ENCODE results near the gene VANGL1. TPM values are rescaled to one million over a fixed set of nuclear protein-coding genes. Genes with fewer than 3 reads are reported as not detected.

The VANGL1 gene
- total and polyA plus RNA-seq, 2 of the 13 experiments (the other 11 are each of a cell fraction or from before 2014, with no cell fraction given): 5.3 to 9.4 TPM

- in situ Hi-C loops (cut with HindIII; ENCODE audit: extremely low pct_ligation_motif_present, low pct_unique_long_range_greater_than_20kb) (no loop called here), intact Hi-C loops (cut with micrococcal nuclease; ENCODE audit: unreplicated experiment) (no loop called here)
- H3K27ac ChIP-seq (ENCODE audit: extremely low read length, insufficient read depth, low read length): no peak overlapping the region
- CTCF ChIA-PET (ENCODE audit: low intra/inter-chr PET ratio, low total read pairs): no interaction called here
- no peak for FAIRE-seq
- no TSS peak for BruUV-seq (replicated peaks)
- no peak overlapping the region for H3K4me3 ChIP-seq (replicated peaks in 1 of 3; ENCODE audit: insufficient read depth in 1 of 3, low read depth in 2 of 3, low read length in 3 of 3)
- no peaks in the 10 kb centered on the region for H4K20me1 ChIP-seq (ENCODE audit: insufficient read depth, low read length)
- H2AFZ ChIP-seq (ENCODE audit: low read length): no peak overlapping the region
- H3K9me3 ChIP-seq (ENCODE audit: low read length): no peaks in the 10 kb centered on the region
- no peaks in the 10 kb centered on the region for H3K79me2 ChIP-seq (ENCODE audit: insufficient read depth, low read length)
- peaks cover 11 to 23% of the 10 kb centered on the region in 2 experiments; a peak in 4 of 5 replicates for H3K36me3 ChIP-seq (replicated peaks in 1 of 2; ENCODE audit: control insufficient read depth in 1 of 2, insufficient read depth in 2 of 2, low read length in 2 of 2)
- no peak for DNase-seq (ENCODE audit: low spot score)
- H3K27me3 ChIP-seq (ENCODE audit: control insufficient read depth in 1 of 2, insufficient read depth in 2 of 2, low read length in 2 of 2): no peaks in the 10 kb centered on the region
- H3K9ac ChIP-seq (ENCODE audit: insufficient read depth, low read depth, low read length): no peak overlapping the region
- no peak for TF ChIP-seq ZNF33B (CRISPR knock-in tag; IDR thresholded peaks at IDR 0.05)
- TF ChIP-seq THAP9 (CRISPR knock-in tag; IDR thresholded peaks at IDR 0.05; ENCODE audit: borderline replicate concordance): no peak
- no peak for TF ChIP-seq ZNF883 (CRISPR knock-in tag; IDR thresholded peaks at IDR 0.05; ENCODE audit: not compliant biosample characterization)
- TF ChIP-seq KLF9 (CRISPR knock-in tag; IDR thresholded peaks at IDR 0.05; ENCODE audit: low read depth): no peak
- no peak for TF ChIP-seq ZNF18 (CRISPR knock-in tag; IDR thresholded peaks at IDR 0.05; ENCODE audit: insufficient replicate concordance)
- no peak for TF ChIP-seq NFYC (CRISPR knock-in tag; IDR thresholded peaks at IDR 0.05)
- TF ChIP-seq BRCA1 (CRISPR knock-in tag; IDR thresholded peaks at IDR 0.05): no peak
- no peak for TF ChIP-seq ZNF160 (CRISPR knock-in tag; IDR thresholded peaks at IDR 0.05)
- TF ChIP-seq TRIM24 (CRISPR knock-in tag; IDR thresholded peaks at IDR 0.05): no peak
- TF ChIP-seq FOXP4 (CRISPR knock-in tag; IDR thresholded peaks at IDR 0.05): no peak
- no peak for ATAC-seq
- H3K4me1 ChIP-seq (ENCODE audit: insufficient read depth, low read length): no peaks in the 10 kb centered on the region
- 97% methylated on average over 3 of the region's 3 CpGs for WGBS (ENCODE audit: low lambda C conversion rate)
- H3K4me2 ChIP-seq (ENCODE audit: low read depth, low read length): no peak overlapping the region
- POLR2A ChIA-PET: no interaction called here
Measured at GRCh38 chr1:115694805-115695204, 53.0 kb downstream of the VANGL1 start.
